Endothelial cell (in vitro differentiated cells): Measurements from ENCODE around the gene SLC12A6. TPM values are rescaled to one million over a fixed set of nuclear protein-coding genes. Genes with fewer than 3 reads are reported as not detected.
A peak's percentile ranks its signal among the peaks of the same experiment; 100 is the strongest.

Experiments
- DNase-seq: peaks from one replicate; pipeline ENCODE4 v3.0.0; 2021; ENCODE audit warnings: low spot score
- H3K27ac Mint-ChIP-seq: one replicate; pipeline ENCODE4 v1.8.0; 2021; ENCODE audit warnings: mixed read lengths, inconsistent platforms; ENCODE audit not compliant: unreplicated experiment
- H3K27me3 Mint-ChIP-seq: one replicate; pipeline ENCODE4 v1.8.0; 2021; ENCODE audit warnings: mild to moderate bottlenecking, moderate library complexity, mixed read lengths, inconsistent platforms; ENCODE audit not compliant: unreplicated experiment
- H3K36me3 Mint-ChIP-seq: one replicate; pipeline ENCODE4 v1.8.0; 2021; ENCODE audit warnings: mild to moderate bottlenecking, low read depth, mixed read lengths, inconsistent platforms; ENCODE audit not compliant: unreplicated experiment
- H3K4me1 Mint-ChIP-seq: one replicate; pipeline ENCODE4 v1.8.0; 2021; ENCODE audit warnings: mild to moderate bottlenecking, mixed read lengths, inconsistent platforms; ENCODE audit not compliant: unreplicated experiment
- H3K4me3 Mint-ChIP-seq: one replicate; pipeline ENCODE4 v1.8.0; 2021; ENCODE audit warnings: mild to moderate bottlenecking, mixed read lengths, inconsistent platforms; ENCODE audit not compliant: unreplicated experiment
- H3K9me3 Mint-ChIP-seq: one replicate; pipeline ENCODE4 v1.8.0; 2021; ENCODE audit warnings: mixed read lengths, inconsistent platforms; ENCODE audit not compliant: unreplicated experiment
- CTCF ChIP-seq: fragments of 200-600 bp; sonication (generic); IDR thresholded peaks from one replicate; pipeline ENCODE4 v1.5.0; 2021; ENCODE audit warnings: antibody characterized with exemption; ENCODE audit not compliant: unreplicated experiment
- total RNA-seq: library from RNA; stranded (reverse); fragmentation: NEBNext Ultra II Directional; extraction: Animal tissue kit (Norgen Biotek cat#: 25700); gene quantifications from one replicate; pipeline ENCODE4 v1.2.1, GENCODE V29; 2021; ENCODE audit not compliant: unreplicated experiment

Gene SLC12A6
- total RNA-seq, 1 donor from 2014 or later, result 22.4 TPM

DNA sequence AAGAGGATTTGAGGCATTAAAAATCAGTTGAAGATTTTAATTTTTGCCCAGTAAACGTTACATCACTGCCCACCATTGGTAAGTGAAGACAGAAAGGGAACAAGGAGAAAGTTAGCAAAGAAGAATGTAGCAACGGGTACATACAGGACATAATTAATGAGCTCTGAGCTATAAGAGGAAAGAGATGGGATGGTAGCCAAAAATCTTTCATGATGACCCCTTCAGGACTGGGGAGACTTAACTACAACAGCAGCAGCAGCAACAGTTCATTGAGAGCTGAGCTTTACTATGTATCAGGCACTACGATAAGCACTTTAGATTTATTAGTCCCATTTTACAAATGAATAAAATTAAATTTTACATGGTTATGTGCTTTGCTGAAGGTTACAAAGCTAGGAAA lies 94.4 kb downstream of the SLC12A6 start:
- Mint-ChIP-seq H3K27ac (no peak overlapping the region), H3K4me1 (peaks cover 4% of the 10 kb centered on the region), H3K36me3 (peaks cover 4% of the 10 kb centered on the region), H3K4me3 (no peak overlapping the region), H3K27me3 (peaks cover 5% of the 10 kb centered on the region), H3K9me3 (no peaks in the 10 kb centered on the region)
- TF ChIP-seq CTCF, result no peak
- DNase-seq, result no peak

- H3K27me3 Mint-ChIP-seq, result peaks cover 4% of the 10 kb centered on the region
- no peaks in the 10 kb centered on the region for H3K9me3 Mint-ChIP-seq
- H3K36me3 Mint-ChIP-seq, result peaks cover 4% of the 10 kb centered on the region
- no peak for DNase-seq
- no peak for TF ChIP-seq CTCF
- no peak overlapping the region for H3K27ac Mint-ChIP-seq
- no peak overlapping the region for H3K4me3 Mint-ChIP-seq
- H3K4me1 Mint-ChIP-seq, result peaks cover 4% of the 10 kb centered on the region
Observed at GRCh38 chr15:34242331-34242710, 95.3 kb downstream of the SLC12A6 start.

DNA sequence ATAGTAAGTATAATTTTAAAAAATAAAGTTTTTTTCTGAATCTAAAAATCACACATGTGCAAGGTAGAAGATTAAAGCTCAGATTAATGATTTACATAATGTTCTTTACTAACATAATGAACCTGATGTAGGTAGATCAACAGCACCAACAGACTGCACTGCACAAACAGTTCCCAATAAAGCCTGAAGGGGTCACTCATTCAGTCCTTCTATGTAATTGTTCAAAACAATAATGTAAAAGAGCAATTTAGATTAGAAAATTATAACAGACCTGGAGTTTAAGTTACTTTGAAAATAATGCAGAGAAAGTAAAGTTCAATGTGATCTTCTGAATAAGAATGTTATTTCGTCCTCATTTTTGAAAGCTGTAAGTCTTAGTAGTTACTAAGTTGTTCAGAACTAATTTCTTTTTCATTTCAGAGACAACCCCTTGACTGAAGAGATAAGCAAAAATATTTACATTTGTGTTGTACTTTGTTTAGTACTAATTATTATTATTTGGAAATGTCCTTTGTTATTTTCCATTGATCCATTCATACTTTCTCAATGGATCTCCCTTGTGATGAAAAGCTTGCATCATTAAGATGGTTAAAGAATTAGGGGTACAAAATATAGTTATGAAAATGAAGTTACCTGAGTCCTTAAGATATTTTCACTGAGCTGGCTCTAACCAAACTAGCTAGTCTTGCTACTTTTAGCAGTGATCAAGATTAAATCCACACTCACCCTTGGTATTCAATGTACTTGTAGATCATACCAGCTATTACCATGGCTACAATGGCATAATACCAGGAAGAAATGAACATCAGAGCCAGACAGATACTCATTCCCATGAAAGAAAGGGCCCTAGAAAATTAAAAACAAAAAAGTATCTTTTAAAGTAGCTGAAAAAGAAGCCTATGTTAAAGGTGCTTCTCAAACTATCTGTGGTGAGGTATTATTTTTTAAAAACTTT lies 95.9 kb downstream of the SLC12A6 start:
- Mint-ChIP-seq H3K36me3 (peaks cover 4% of the 10 kb centered on the region), H3K27me3 (peaks cover 4% of the 10 kb centered on the region), H3K4me3 (no peak overlapping the region), H3K27ac (peak overlapping the region; percentile 8), H3K4me1 (peaks cover 4% of the 10 kb centered on the region), H3K9me3 (no peaks in the 10 kb centered on the region)
- DNase-seq, result peak; percentile 32
- TF ChIP-seq CTCF, result peak; percentile 80

GRCh38 chr15:34240537-34240936 lies 97.0 kb downstream of the SLC12A6 start:
- TF ChIP-seq CTCF, result no peak
- Mint-ChIP-seq H3K36me3 (peaks cover 10% of the 10 kb centered on the region), H3K27me3 (peaks cover 4% of the 10 kb centered on the region), H3K9me3 (no peaks in the 10 kb centered on the region), H3K4me3 (no peak overlapping the region), H3K27ac (no peak overlapping the region), H3K4me1 (peaks cover 4% of the 10 kb centered on the region)
- no peak for DNase-seq

- Mint-ChIP-seq H3K4me3 (peak overlapping the region; percentile 20), H3K9me3 (no peaks in the 10 kb centered on the region), H3K36me3 (peaks cover 10% of the 10 kb centered on the region), H3K27ac (peak overlapping the region; percentile 69), H3K27me3 (peaks cover 4% of the 10 kb centered on the region), H3K4me1 (peaks cover 4% of the 10 kb centered on the region)
- no peak for TF ChIP-seq CTCF
- DNase-seq, result no peak
Observed at GRCh38 chr15:34239151-34239808, 98.3 kb downstream of the SLC12A6 start.
